HG03521 (cell line): ENCODE measurements around the gene CD209.
"Not testable (repeated sequence)": the region's sequence is repeated elsewhere in the genome, so short reads cannot be mapped to it uniquely, and the experiment has no call there.

Experiments
- ATAC-seq: cut with Tn5 transposase; IDR thresholded peaks from one replicate; pipeline ENCODE4 v1.9.1; 2021; ENCODE audit warnings: mild to moderate bottlenecking, moderate library complexity; ENCODE audit not compliant: unreplicated experiment

Gene CD209

DNA sequence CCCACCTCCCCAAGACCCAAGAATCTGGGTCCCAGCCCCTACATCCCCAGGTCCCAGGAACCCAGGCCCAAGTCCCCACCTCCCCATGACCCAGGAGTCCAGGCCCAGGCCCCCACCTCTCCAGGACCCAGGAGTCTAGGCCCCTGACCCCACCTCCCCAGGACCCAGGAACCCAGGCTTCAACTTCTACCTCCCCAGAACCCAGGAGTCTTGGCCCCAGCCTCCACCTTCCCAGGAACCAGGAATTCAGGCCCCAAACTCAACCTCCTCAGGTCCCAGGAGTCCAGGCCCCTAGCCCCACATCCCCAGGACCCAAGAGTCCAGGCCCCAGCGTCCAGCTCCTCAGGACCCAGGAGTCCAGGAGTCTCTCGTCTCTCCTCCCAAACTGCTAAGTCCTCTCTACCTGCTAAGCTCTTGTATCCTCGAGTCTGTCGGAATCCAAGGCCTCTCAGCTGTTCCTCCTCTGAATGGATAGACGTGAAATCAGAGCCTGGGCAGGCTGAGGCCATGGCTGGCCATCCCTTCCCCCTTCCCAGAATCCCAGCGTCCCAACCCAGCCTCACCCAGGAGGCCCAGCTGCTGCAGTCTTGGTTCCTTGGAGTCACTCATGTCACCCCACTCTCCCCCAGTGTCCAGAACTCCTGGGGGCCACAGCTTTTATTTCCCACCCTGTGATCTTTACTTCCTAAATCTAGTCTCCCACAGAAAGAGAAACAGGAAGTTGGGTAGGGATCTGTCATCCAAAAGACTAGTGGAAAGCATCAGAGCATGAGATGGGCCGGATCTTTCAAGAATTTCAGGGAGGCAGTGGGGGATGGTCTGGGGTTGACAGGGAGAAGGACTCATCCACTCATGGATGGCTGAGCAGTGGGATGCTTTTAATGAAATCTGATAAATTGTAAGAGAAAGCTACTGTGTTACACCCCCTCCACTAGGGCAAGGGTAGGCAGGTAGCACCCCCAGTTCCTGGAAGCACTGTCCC lies at the start of gene CD209:
TSS of gene CD209 (minus strand) at position 632 of the 982 bp plus-strand sequence. CDS start at position 609, 23 bp downstream.
- no peak for ATAC-seq

GRCh38 chr19:7795555-7796161 lies 48.3 kb upstream of the CD209 start:
- no peak for ATAC-seq

GRCh38 chr19:7793493-7793892 lies 46.2 kb upstream of the CD209 start:
- no peak for ATAC-seq

DNA sequence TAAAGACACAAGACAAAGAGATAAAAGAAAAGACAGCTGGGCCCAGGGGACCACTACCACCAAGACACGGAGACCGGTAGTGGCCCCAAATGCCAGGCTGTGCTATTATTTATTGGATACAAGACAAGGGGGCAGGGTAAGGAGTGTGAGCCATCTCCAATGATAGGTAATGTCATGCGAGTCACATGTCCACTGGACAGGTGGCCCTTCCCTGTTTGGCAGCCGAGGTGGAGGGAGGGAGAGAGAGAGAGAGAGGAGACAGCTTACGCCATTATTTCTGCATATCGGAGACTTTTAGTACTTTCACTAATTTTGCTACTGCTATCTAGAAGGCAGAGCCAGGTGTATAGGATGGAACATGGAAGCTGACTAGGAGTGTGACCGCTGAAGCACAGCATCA lies 45.4 kb upstream of the CD209 start:
- not testable (repeated sequence) for ATAC-seq

DNA sequence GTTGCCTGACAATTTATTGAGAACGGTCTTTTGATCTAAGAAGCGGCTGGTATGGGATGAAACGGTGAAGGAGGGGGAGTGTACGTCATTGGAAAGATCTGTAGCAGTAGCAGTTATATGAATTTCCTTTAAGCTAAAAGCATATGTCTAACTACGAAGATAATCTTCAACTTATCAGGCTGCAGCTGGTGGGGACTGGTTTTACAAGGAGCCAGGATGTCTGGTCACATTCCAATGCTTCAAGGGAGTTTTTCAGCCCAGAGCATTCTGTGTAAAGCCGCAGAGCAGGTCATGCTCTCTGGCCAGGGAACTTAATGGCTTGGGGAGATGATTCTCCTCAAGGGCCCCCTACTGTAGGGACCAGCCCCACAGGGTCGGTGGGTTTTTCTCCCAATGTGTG lies 44.9 kb upstream of the CD209 start:
- ATAC-seq = no peak

- ATAC-seq = no peak
These were observed 43.1 kb upstream of the CD209 start for GRCh38 chr19:7790416-7790815.

DNA sequence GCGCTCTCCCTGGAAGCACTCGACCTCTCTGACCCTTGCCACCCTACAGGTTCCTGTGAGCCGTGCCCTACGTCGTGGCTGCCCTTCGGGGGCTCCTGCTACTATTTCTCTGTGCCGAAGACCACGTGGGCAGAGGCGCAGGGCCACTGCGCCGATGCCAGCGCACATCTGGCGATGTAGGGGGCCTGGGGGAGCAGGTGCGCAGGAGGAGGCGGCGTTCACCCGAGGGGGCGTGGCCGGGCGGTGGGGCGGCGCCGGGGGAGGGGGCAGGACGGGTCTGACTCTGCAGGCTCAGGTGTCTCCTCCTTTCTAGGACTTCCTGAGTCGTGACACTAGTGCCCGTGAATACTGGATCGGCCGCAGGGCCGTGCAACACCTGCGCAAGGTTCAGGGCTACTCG lies 42.1 kb upstream of the CD209 start:
- no peak for ATAC-seq

DNA sequence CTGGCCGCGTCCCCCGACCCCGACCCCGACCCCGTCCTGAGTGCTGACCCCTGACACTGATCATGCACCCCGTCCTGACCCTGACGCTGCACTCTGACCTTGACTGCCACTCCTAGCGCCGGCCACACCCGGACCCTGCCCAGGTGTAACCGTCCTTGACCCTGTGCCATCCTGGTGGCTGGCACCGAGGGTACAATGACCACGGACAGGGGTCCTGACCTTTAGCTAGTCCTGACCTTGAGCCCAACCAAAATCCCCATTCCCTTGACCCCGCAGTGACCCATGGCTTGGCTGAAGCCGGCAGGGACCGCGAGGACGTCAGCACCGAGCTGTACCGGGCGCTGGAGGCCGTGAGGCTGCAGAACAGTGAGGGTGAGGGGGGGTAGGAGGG lies 41.6 kb upstream of the CD209 start:
- no peak for ATAC-seq

DNA sequence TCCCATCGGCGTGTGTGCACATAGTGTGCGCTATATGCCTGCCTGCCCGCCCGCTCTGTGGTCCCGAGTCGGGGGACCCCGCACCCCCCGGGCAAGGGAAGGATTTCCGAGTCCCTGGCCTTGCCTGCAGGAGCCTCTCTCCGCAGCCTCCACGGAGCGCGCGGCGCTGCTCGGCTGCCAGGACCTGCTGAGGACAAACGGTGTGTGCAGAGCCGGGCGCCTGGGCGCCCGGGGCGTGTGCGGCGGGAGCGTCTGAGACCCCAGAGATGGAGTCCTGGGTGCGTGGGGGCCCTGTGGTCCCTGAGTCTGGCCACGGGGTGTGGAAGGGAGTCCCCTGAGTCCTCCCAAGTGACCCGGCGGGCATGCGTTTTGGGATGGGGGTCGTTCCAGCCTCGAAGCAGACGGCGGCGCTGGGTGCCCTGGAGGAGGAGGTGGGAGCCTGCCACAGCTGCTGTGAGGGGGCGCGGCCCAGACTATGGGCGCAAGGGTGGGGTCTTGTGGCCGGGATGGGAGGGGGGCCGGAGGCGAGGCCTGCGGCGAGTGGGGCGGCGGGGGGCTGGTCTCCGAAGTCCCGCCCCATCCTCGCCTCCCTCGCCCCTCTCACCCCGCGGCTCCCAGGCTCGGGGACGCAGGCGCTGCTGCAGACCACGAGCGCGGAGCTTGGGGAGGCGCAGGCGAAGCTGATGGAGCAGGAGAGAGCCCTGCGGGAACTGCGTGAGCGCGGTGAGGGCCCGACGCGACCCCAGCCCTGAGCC lies 41.0 kb upstream of the CD209 start:
- no peak for ATAC-seq

GRCh38 chr19:7787602-7788177 lies 40.4 kb upstream of the CD209 start:
- ATAC-seq = no peak

GRCh38 chr19:7787141-7787540 lies 39.8 kb upstream of the CD209 start:
- no peak for ATAC-seq

DNA sequence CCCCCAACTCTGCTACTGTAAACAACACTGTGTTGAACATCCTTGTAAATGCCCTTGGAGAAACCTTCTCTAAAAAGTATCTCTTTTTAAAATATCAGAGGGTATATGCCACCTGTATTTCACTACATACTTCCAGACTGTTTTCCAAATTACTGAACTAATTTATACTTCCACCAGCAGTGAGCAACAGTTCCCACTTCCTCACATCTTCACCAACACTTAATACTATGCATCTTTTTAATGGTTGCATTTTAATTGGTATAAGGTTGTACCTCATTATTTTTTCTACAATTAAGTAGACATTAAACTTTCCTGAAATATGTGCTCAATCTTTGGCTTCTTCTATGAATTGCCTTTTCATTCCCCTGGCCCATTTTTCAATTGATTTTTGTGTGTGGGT lies 37.5 kb upstream of the CD209 start:
- no peak for ATAC-seq

DNA sequence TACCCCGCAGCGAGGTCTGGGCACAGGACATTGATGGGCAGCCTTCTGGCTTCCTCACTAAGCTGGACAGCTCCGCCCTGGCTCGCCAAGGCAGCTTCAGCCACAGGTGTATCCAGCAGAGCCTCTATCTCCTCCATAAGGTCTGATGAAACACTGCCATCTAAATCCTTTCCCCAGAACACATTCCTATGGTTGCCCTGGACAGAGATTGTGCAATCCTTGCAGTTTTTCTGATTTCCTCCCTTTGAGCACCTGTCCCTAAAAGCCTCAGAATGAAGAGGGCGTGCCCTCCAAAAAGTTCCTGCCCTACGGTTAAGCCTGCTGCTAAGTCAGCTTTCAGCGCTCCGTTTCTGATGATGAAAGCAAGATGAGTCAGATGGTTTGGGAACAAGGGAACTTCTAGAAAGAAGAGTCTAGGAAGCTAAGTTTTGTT lies 36.7 kb upstream of the CD209 start:
- ATAC-seq = no peak

- ATAC-seq = no peak
These were observed 33.8 kb upstream of the CD209 start for GRCh38 chr19:7781157-7781556.

DNA sequence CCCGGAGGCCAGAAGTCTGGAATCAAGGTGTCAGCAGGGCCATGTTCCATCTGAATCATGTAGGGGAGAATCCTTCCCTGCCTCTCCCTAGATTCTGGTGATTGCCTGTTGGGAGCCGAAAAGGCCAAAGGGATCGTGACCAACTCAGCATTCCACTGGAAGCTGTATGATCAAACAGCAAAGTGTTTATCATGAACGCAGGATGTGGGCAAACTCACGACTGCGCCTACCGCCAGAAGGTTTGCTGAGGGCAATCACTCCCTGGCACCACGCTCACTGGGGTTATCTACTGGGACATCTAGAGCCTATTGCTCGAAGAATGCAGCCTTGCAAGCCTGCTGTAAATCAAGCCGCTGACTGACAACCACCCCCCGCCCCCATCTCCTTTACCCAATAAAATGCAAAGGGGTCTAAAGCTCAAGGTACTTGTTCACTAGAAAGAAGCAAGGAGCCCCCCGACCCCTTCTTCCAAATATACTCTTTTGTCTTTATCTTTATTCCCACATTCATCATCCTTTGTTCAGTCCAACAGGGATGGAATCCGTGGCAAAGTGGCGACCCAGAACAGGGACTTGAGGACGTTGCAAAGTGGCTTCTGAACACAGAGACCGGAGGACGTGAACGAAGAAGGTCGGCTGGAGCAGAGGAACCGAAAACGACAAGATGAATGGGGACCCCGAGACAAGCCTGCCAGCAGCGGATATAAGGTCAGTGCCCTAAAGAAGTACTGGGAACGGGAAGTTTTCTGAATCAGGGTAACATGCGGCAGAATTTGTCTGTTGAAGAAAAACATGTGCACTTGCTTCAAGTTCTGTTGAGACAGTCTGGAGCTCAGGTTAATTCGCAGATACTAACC lies 32.5 kb upstream of the CD209 start:
- no peak for ATAC-seq

- ATAC-seq = no peak
These were observed 30.7 kb upstream of the CD209 start for GRCh38 chr19:7778081-7778480.

DNA sequence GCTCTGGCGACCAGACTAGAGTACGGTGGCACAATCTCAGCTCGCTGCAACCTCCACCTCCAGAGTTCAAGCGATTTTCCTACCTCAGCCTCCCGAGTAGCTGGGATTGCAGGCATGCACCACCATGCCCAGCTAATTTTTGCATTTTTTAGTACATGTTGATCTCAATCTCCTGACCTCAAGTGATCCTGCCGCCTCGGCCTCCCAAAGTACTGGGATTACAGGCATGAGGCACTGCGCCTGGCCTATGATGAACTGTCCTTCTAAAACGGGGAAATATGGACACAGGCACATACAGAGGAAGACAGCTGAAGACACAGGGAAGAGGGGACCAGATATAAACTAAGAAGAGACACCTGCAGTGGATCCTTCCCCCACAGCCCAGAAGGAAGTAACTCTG lies 28.4 kb upstream of the CD209 start:
- no peak for ATAC-seq

GRCh38 chr19:7773841-7774240 lies 26.5 kb upstream of the CD209 start:
- no peak for ATAC-seq

GRCh38 chr19:7772752-7773291 lies 25.5 kb upstream of the CD209 start:
- no peak for ATAC-seq

- ATAC-seq = no peak
These were observed 23.7 kb upstream of the CD209 start for GRCh38 chr19:7771072-7771471.
